Superior temporal gyrus (tissue), 1 donor: ENCODE measurements around the gene TAF4.

Experiments used
- DNase-seq: peaks from one replicate; pipeline ENCODE4 v3.0.0-alpha.2; 2016; ENCODE audit errors: extremely low spot score

The TAF4 gene

DNA sequence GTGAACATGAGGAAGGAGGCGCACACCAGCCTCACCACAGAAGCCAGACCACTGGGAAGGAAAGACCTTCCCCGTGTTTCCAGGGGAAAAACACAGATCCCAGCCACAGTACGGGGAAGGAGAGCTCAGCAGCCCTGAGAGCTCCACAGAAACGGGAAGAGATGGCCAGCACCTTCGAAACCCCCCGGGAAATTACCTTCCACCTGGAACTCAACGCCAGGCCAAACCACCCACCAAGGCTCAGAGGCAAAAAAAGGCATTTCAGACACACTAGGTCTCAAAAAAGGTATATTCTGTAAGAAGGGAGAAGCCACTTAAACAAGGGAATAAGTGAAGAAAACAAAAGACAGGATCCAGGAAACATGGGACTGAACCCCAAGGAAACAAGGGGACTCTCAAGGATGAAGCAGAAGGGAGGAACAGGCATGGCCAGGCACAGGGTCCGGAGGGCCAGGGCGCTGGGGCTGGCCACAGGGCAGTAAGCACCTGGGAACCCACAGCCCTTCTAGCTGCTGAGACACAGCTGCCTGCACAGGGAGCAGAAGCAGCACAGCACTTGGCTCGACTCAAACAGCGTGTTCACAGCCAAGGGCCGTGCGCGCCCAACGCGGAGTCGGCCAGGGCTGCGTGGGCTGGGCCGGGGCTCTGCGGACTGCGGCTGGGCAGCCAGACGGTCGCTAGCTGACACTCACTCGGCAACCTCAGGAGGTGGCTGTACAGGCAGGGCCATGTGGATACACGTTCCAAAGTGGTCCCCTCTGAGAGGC is 44.6 kb downstream of the TAF4 start:
- DNase-seq: no peak

DNA sequence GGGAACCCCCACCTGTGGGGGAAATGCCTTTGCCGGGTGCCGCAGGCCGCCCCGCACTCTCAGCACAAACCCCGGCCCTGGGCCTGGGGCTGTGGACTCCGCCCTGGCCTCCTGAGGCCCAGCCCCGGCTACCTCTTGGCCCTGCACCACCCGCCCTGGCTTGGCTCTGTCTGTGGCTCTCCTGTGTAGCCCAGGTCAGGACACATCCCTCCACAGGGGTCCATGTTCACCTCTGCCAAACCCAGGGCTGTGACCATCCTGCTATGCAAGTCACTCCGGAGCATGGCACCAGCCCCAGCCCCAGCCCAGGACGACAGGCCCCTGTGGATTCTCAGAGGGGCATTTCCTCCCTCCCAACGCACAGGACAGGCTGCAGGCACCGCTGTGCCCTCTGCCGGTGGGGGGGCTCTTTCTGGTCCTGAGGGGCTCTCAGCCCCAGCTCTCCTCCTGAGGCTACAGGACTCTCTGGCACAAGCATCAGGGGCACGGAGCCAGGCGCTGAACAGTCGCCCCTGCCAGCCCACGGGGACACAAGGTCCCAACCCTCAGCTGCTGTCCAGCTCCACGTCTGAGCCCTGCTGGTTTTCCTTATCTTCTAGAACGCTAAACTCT is 45.7 kb downstream of the TAF4 start:
- DNase-seq: no peak

DNA sequence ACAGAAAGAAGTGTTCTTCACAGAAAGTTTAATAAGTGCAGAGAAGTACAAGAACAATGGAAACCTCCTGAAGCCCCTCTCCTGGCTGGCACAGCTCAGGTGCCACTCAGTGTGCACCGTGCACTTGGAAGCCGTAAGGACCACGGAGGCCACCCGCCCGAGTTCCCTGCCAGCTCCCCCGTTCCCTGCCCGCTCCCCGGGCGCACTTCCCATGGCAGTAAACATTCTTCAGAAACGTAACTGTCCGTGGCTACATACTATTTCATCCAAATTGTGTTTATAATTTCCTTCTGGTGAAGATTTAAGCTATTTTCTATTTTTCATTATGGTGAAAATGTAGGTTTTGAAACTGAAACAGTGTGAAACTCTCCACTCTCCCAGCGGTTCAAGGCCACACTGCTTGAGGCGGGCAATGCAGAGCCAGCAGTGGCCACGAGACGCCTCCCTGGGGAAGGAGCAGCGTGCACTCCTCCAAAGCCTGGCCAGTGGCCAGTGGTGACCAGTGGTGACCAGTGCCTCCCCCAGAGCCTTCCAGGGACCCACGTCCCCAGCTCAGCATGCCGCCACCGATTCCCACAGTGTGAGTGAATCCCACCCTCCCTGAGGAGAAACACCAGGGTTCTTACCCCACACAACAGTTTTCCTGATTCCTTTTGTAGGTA is 46.4 kb downstream of the TAF4 start:
- DNase-seq: no peak

DNA sequence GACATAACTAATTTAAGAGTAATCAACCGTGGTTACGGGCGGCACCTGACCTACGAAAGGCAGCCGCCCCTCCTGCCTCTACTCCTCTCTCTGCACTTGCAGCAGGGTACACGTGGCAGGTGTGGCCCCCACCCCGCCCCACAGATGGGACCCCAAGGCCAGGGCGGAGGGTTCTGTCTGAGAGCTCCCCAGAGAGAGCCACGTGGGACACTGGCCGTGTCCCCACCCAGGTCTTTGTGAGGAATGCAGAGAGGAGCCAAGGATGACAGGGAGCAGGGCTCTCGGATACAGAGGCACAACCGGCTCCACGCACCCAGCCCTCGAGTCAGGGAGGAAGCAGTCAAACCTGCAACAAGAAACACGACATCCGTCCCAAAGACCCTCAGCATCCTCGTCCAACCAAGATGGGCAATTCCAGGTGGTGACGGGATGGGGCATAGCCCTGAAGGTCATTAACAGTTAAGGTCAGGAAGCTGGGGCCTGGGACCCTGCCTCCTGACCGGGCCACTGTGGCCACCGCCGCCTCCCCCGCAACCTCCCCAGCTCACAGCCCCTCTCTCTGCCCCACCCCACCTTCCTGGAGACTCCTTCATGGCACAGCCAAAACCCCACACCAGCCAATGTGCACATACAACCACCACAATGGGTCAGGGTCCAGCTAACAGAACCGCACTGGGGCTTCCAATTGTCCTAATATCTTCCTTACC is 47.1 kb downstream of the TAF4 start:
- no peak for DNase-seq

DNA sequence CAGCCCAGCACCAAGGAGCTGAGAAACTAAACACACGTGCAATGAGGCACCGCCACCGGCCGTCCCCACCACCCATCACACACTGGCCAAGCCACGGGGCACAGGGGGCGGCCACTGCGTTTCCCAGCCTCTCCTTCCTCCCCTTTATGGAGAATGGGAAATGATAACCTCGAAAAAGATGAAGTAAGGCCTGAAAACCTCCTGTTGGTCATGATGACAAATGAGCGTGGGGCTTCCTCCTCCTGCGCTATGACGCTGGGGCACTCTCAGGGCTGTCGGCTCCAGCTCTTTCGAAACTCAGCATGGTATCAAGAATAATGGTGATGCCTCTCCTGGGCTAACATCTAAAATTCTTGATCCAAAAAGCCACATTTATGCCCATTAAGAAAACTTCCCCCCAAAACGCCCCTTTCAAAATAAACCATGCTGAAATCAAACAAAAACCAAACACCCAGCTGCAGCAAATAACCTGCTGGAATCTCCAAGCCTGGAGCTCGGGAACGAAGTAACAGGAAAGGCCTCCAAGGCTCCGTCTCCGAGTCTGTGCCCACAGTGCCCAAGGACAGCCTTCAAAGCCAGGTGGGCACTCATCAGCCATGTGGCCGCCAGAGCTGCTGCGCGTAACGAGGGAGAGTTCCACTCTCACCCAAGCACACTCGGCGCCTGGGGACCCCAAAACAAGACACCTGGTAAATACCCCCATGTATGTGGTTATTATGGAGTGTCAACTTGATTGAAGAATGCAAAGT is 50.0 kb downstream of the TAF4 start:
- no peak for DNase-seq

DNA sequence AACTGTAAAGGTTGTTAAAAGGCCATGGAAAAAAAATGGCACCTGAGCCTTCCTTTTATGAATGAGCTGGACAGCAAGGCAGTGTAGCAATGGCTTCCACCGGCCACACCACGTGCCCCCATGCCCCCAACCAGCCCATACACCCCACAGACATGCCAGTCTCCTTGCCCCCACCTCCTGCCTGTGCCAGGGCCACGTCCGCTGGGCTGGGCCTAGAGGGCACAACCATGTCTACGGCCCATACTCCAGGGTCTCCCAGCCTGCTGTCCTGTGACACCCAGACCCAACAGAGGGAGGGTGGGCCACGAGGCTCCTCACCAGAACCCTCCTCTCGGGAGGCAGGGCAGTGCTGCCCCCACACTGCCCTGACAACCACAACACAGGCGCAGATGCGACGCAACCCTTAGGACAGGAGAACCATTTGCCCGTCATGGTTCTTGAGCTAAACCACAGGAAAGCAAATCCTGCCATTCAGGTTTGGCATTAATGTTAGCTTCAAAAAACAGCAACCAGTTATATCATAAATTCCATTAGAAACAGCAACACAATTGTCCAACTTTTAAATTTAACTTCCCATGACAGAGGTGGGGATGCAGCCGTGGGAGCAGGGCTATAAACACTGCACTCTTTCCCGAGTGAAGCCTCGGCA is 50.7 kb downstream of the TAF4 start:
- DNase-seq: no peak

DNA sequence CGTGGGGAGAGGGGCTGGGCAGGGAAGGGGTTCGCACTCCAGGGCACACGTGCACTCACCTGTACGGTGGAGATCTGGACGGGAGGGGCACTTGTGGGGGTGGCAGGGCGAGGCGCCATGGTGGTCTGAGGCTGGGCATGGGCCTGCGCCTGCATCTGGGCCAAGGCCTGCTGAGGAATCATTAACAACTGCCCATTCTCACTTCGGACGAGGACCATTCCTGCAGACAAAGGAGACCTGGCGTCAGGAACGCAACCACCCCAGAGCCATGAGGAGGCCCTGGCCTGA is 51.2 kb downstream of the TAF4 start:
- DNase-seq: no peak

DNA sequence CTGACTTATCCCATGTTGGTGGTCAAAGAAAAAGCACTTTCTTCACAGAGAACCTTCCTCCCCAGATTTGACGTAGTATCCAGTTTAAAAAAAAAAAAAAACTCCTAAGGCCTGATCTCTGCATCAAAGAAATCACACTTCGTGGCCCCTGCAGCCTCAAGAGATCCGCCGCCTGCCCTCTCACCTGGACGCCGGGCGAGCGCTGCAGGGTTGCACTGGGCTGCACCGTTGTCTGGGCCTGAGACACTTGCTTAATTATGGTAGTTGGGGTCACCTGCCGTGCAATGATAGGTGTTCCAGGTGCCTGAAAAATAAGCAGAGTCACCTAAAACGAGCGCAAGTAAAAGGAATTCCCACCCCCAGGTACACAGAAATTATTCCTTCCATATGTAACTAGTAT is 53.0 kb downstream of the TAF4 start:
- DNase-seq: no peak

DNA sequence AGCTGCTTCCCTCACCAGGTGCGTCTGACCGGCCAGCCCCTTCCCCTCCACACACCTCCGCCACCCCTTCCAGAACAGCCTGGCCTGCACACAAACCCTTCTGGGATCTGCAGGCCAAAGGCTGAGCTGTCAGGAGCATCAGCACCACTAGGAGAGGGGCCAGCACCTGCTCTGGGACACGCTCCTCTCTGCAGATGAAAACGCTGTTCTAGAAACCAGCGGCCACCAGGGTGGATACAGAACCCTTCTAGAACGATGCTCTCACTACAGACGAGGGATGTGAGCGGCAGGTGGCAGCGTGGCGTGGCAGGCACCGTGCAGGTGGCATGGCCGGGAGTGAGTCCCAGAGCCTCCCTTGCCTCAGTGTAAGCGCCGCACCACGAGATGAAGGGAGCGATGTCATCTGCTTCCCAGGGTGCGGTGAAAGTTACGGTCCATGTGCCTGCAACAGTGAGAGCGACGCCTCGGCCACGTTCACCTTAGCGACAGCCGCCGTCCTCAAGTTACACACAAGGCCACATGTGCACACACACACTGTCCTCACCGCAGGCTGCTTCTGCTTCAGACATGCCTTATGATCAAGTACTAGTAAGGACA is 53.6 kb downstream of the TAF4 start:
- DNase-seq: no peak

DNA sequence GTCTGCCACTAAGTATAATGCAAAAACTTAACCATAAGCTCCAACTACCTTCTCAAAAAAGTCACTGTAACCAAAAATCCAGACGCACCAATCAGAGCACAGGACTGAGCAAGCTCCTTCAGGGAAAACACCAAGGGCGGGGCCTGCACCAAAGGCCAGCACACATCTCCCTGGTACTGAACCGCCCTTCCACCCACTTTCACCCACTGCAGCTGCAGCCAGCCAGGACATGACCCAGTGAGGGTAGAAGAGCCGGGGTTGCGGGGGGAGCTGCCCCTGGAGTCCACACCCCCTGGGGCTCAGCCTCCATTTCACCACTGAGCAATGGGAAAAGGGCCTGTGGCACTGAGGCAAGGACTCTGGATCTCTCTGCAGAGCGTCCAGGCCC is 54.3 kb downstream of the TAF4 start:
- no peak for DNase-seq

DNA sequence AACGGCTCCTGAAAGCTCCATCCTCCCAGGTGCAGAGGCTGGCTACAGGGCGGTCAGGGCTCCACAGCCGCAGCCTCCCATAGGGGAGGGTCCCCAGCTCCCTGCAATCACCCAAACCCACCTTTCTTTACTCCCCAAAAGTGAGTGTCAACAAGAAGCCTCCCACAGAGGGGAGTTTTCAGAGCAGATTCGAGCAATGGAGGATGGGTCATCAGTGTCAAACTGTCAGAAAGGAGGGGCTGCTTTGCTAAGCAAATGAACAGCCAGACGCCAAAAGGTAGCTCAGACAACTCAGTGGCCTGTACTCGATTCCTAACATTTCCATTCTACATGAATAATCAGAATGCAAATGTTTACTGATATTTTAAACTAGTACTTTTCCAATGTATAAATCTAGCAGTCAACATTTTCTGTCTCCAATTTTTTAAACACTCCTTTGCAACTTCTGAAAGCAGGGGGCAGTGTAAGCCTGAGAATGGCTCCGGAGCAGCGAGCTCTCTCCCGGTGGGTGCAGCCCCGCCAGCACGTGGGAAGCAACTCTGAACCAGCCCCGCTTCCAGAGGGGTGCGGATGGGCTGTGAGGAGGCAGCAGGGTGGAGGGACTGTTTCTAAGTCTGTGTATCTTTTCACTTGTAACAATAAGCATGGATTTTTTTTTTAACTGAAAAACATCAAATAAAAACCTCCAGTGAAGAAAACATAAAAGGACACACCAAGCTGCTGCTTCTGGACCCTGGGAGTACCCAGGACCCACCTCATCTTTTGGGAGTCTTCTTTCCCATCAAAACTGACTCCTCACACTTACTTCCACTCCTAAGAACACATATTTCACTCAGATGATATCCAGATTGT is 54.9 kb downstream of the TAF4 start:
- DNase-seq: peak; percentile 80

DNA sequence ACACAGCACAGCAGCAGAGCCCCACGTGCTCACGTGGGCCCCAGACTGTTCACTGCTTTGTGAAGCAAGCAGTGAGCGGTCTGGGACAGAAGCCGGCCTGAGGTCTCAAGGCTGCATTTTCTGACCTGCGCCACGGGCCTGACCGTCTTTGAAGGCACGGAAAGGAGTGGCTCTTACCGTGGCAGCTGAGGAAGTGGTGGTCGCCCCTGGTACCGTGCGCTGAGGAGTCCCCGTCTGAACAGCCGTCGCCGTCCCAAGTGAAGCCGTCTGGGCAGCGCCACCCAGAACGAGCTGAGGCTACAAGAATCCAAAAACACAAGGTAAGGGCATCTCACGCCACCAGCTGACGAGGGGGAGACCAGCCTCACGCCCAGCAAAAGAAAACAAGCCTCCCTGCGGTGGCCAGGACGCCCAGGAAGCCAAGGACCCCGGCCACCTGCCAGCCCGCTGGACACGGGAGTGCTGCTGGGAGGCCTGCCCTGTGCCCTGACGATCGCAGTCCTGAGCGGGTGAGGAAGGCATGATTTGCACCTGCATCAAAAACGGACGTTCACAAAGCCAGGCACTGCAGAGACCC is 55.7 kb downstream of the TAF4 start:
- DNase-seq: no peak

DNA sequence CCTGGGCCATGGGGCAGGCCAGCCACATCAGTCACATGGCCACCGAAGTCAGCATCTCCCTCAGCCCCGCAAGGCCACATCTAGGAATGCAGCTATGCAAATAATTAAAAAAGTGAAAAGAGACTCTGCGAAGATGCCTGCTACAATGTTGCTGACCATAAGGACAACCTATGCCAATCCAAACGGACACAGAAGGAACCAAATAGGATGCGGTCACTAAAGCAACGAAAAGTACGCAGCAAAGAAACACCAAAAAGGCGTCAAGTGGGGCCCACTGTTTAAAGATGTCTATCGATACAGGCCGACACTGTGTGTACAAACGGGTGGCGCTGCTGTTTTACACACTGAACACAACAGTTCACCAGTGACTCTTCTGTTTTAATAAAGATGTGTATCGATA is 56.4 kb downstream of the TAF4 start:
- DNase-seq: no peak

DNA sequence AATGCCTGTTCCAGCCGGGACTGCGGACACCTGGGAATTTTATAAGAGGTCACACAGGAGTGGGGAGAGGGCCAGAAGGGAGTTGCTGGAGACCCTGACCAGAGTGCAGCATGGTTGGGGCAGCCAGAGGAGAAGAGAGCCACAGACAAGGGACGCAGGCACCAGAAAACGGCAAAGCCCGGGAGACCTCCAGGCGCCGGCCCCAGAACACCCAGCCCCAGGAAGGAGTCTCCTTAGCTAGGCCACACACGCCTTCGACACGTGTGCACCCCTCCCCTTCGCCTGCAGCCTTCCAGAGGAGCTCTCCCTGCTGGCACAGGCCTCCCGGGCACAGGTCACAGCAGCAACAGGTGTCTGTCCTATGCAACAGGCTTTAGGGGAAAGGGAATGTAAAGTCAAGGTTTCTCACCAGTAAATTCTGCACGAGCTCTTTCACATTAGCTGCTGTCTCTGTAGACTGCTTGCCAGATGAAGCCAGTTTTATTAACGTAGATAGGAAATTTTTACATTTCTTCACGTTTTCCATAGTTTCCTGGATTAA is 57.0 kb downstream of the TAF4 start:
- DNase-seq: no peak

DNA sequence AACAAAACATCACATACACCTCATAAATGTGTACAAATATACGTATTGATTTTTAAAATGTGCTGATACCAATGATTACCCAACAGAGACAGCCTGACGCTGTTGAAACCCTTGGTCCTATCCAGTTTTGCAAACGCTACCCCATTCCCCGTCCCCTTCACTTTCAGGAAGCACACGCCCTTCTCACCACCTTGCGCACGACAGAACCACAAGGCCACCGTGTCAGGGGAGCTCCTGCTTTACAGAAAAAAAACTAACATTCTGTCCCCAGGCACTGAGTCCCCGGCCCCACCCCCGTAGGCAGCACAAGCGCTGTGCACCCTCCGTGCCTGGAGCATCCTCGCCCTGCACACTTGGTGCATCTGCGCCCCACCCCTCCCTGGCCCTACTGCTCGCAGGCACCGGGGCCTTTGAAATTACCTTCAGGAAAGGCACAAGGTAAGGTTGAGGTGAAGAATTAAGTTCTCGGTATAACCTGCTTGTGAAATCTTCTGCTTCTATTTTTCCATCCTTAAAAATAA is 58.5 kb downstream of the TAF4 start:
- no peak for DNase-seq

DNA sequence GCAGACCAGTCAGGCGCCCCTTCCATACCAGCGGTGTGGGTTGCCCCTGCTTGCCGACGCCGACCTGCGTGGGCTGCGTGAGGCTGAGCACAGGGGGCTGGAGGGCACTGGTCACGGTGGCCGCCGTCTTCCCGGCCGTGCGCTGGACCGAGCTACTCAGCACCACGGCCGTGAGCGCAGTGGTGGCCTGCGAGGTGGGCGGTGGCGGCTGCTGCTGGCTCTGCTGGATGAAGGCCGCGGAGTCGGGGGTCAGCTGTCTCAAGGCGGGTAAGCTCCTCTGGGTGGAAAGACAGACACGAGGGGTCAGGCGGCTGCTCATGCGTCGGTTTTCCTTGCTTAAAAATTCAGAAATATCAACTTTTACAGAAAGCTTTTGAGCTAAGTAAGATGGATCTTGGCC is 59.2 kb downstream of the TAF4 start:
- no peak for DNase-seq

DNA sequence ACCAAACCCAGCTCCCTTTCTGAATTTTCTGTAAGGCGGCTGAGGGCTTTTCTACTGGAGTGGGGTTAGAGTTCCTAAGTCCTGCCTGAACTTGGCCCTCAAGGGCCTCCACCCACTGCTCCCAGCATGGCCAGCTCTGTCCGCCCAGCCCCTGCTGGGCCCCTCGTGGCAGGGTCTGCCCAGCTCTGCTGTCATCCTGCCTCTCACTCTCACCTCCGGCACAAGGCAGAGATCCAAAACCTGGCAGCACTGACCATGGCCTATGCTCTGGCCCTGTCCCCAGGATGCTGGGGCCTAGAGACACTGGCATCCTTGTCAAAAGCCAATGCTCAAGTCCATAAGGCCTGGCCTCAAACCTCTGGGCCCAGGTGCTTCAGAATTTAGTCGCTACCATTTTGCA is 61.1 kb downstream of the TAF4 start:
- no peak for DNase-seq

DNA sequence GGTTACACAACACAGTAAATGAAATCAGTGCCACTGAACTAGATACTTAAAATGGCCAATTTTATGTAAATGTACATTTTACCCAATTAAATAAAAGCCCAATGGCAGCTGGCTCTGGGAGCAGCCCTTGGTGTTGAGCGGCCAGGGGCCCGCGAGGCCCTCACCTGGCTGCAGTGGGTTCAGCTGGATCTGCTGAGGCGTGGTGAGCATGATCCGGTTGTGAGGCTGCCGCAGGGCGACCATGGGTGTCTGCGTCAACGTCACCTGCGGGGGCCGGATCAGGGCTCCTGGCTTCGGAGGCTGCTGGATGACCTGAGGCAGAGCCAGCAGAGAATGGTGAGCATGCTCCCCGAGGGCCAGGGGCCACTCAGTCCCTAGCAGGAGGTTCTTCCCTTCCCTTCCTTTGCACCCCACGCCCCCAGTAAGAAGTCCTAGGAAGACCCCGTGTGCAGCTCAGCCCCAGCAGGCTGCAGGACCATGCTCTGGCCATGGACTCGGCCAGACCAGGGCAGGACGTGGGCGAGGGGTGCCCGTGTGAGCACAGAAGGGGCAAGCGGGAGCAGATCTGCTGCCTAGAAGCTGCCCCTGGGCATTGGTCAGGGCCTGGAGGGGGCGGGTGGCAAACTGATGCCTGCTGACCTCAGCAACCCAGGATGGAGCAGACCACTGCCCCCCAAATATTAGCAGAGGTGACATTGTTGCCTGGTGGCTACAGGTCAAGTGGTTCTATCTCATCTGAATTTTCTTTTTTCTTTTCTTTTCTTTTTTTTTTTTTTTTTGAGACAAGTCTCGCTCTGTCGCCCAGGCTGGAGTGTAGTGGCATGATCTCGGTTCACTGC is 61.9 kb downstream of the TAF4 start:
- no peak for DNase-seq
